GM12892 (cell line): Measurements from ENCODE around the gene UNC119B.

Experiments used
- POLR2AphosphoS5 ChIP-seq: IDR thresholded peaks from 2 replicates; pipeline ENCODE4 v1.6.1; 2011; ENCODE audit warnings: low read depth, low read length, control low read depth
- TAF1 ChIP-seq: IDR thresholded peaks from 2 replicates; pipeline ENCODE4 v1.6.1; 2011; ENCODE audit warnings: low read depth, mild to moderate bottlenecking, control low read depth, low read length, borderline replicate concordance

DNA sequence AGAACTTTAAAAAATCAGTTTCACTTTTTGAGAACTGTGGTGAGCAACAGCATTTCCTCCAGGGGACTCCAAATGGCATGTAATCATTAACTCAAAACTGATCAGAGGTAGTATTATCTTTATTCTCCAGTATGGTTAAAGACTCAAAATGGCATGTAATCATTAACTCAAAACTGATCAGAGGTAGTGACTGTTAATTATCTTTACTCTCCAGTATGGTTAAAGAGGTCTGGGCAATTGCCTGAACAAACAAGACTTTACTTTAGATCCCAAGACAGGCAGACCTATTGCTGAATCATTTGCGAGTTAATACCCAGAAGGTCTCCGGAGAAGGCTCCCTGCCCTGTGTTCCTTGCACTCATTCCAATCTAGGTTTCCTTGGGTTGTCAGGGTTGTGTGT is 8.8 kb downstream of the UNC119B start:
- TF ChIP-seq POLR2AphosphoS5: no peak
- TF ChIP-seq TAF1: no peak
